ENCODE data around the gene ALG14.
"Not testable (repeated sequence)": the region's sequence is repeated elsewhere in the genome, so short reads cannot be mapped to it uniquely, and the experiment has no call there.

The ALG14 gene

DNA sequence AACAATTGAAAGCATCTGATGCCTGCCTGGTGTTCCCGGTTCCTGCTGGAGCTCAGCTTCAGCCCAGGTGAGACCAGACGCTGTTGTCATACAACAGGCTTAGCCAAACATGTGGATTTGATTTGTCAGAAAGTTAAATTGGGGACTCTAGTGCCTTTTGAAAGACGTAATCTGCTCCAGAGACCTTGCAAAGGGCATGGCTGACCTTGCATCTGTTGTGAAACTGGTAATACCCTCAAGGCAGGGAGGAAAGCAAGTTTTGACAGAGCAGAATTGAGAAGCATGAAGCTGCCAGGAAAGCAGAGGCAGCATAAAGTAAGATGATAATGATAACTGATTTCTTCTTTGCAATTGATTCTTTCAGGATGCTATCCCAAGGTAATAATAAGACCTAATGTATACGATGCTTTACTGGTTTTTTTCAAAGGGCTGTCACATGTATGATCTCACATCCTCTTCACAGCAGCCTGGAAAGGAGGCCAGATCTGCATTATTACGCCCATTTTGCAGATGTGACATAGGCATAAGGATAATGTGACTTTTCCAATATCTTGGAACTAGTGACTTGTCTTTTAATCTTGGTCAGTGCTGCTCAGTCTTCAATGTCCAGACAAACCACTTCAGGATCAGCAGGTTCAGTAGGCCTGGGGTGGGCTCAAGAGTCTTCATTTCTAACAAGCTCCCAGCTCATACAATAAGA is 121.1 kb downstream of the ALG14 start:
- DNase-seq: no peak

DNA sequence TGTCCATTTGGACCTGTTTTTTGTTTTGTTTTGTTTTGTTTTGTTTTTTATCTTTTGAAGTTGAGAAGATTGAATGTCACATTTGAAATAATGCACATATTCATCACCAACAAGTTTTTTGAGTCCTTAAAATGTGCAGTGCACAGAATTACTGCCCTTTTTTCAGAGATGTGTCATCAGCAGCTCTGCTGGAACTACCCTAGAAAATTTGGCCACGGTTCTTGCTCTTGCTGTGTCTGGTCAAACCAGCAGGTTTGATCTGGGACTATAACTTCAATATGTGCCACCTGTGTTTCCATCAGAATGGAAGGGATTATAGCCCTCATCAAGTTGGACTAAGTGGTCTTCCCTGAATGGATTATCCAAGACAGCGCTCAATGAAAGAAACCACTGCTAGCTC is 121.7 kb downstream of the ALG14 start:
- no peak for DNase-seq

DNA sequence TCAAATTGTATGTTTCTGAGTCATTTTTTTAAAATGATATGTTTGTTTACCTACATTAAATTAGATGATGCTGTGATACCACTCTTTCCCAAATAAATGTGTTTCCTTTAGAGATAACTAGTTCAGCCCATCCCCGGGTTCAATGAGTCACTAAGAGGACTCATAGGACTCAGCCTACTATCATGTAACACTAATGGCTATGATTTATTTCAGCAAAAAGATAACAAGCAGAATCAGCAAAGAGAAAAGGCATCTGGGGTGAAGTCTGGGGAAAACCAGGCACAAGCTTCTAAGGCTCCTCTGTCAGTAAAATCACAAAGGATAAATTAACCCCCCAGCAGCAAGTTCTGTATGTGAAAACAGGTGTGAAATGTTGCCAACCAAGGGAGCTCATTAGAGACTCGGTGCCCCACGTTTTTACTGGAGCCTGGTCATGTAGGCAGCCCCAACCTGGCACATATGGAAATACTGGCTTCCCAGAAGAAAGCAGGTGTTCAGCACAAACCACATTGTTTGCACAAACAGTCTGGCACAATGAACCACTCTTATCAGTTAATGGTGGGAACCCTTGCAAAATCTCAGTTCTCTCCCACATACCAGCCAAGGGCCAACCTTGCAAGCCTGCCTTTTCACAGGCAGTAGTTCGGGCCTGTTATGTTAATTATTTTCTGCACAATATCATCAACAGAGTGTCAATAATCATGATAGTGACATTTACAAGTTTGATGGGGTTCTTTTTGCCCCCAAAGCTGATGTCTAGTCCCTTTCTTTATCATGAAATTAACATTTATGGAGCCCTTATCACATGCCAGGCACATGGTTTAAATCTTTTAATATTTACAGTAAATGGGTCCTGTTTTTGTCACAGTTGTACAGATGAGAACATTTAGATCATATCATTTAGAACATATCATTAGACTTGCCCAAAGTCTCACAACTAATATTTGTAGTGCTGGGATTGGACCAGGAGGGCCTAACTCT is 122.8 kb downstream of the ALG14 start:
- DNase-seq: no peak

DNA sequence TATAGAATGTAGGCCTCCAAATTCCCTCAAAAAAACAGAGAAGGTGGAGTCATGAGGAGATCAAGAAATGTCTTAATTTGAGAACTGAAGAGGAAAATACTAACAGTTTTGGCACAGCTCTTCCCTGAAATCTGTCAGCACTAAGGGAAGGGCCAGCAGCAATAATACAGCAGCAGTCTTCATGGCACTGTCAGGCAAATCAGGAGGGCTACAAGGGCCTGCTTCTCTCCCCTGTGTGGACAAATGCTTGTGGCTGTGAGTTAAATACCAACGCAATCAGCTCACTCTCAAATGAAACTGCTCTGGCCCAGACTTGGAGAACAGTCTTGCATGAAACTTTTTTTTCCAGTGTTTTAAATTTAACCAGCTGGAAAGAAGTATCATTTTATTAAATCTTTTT is 125.3 kb downstream of the ALG14 start:
- no peak for DNase-seq

DNA sequence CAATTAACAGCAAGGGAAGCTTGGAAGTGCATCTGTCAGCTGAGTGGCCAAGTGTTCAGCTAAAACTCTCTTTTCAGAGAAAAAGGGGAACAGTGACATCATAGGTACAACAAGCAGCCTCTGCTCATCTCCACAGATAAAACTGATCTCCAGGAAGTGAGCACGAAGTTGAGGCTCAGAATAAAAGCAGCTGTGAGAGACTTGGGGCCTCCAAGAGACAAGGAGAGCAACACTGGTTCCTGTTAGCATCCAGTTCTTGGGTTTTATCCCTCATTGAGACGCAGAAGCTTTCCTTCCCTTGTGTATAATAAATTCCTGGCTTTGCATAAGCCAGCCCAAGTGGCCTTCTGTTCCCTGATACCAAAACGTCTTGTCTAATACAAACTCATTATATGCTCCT is 125.9 kb downstream of the ALG14 start:
- DNase-seq: no peak

DNA sequence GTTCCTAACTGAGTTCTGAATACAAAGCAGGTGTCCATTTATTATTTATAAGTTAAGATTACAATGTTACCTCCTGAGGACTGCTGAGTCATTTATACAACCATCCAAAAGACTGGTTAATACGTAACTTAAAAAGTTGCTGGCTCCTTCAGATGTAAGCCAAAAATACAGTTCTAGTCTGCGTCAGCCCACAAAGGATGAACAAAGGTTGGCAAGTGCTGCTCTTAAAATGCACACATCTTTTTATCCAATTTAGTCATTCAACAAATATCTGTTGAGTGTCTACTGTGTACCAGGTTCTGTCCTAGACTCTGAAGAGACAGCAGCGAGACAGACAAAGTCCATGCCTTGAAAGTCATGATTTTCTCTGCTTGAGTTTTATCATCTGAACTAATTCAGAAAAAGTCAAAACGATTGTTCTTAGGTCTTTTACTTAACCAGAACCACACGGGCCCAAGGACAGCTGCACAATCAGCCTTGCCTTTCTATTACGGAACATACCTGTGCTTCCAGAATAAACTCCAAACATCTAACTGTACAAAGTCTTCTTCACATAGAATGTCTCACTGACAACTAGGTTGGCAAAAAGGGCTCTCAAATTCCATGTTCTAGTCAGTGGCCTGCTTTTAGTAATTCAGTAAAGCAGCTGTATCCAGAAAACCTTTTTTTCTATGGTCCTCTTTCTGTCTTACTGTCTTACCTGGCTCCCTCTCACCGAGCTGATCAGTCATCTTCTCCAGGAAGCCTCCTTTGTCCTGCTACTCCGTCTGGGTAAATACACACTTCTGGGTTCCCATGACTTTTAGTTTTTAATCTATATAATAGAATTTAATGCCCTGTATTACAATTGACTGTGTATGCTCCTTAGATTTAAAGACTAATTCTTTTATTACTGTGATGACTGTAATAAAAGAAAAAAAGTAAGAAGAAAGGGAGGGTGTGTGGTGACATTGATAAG is 130.3 kb downstream of the ALG14 start:
- no peak for DNase-seq

DNA sequence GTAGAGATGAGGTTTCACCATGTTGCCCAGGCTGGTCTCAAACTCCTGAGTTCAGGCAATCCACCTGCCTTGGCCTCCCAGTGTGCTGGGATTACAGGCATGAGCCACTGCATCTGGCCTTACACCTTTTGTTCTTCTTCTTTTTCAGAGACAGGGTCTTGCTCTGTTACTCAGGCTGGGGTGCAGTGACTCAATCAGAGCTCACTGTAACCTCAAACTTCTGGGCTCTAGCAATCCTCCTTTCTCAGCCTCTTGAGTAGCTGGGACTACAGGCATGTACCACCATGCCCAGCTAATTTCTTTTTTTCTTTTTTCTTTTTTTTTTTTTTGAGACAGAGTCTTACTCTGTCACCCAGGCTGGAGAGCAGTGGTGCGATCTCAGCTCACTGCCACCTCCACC is 131.3 kb downstream of the ALG14 start:
- DNase-seq: not testable (repeated sequence)

DNA sequence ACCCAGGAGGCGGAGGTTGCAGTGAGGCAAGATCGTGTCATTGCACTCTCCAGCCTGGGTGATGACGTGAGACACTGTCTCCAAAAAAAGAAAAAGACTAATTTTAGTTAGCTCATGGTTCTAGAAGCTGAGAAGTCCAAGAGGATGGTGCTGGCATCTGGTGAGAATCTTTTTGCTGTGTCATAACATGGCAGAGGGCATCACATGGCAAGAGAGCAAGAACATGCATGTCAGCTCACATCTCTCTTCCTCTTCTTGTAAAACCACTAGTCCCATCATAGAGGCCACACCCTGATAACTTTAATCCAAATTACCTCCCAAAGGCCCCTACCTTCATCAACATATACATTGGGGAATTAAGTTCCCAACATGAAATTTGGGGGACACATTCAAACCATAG is 132.0 kb downstream of the ALG14 start:
- DNase-seq: no peak

DNA sequence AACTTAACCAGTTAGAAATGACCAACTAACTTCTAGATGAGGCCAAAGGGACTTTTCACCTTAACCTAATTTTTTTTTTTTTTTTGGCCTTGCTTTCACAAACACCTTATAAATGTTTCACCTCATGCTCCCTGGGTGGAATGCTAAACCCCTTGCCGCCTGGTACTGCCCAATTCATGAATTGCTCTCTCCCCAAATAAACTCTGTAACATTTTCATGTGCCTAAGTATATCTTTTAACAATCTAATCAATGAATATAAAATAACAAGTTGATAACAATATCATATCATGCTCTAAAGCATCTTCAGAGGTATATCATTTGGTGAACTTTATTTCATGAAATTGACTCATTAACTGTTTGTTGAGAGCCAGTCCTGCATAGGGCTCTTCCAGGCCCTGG is 134.9 kb downstream of the ALG14 start:
- DNase-seq: no peak

DNA sequence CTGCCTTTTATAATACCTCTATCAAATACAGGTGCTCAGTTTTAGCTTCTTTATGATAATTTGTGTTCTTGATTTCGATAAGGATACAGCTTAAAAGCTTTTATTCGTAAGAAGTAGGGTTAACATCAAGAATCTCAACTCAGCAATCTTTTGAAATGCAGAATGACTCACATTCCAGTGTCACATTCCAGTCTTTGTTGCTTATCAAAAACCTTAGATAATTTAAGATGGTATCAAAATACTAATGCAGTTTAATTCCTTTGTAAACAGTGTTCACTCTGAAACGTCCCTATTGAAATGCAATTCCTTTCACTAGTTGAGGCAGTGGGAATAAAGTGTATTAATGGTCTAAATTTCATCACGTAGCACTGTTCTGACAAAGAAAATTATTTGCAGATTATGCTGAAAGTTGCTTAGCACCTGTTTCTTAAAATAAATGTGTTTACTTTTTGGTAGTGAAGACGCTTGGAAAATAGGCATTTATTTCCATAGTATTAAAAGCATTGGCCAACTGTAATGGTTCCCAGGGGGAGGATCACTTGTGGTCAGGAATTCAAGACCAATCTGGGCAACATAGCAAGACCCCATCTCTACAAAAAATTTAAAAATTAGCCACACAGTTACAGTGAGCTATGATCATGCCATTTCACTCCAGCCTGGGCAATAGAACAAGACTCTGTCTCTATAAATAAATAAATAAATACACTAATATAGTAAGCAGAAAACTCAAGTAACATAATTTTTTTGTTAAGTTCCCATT is 135.7 kb downstream of the ALG14 start:
- no peak for DNase-seq

DNA sequence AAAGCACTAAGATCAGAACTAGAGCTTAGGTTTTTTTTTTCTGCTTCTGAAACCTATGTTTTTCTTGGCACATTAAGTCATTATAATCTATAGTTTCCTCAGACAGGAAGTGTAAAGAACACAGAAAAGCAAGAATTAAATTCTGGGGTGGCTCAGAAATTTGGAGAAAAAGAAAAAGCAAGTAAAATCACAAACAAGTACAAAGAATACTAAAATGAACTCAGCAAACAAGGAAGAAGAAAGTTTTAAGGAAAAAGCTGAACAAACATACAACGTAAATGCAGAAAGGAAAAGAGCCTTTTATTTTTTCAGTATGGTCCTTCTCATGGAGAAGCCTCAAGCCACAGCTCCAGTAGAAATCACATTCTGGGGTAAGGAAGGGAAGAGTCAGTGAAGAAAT is 137.3 kb downstream of the ALG14 start:
- no peak for DNase-seq

DNA sequence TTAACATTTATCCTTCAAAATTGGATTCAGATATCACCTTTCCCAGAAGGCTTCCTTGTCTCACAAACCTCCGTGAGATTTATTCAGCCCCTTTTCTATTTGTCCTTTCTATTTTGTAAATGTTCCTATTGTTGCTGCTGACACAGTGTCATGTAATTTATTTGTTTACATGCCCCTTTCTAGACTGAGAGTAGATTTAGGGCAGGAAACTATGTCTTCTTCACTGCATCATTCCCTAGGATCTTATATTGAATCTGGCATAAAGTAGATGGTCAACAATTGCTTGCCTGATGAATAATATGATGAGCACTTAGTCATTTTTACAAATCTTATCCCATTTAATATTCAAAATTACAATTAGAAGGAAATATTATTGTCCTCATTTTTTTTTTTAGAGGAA is 137.7 kb downstream of the ALG14 start:
- DNase-seq: no peak

DNA sequence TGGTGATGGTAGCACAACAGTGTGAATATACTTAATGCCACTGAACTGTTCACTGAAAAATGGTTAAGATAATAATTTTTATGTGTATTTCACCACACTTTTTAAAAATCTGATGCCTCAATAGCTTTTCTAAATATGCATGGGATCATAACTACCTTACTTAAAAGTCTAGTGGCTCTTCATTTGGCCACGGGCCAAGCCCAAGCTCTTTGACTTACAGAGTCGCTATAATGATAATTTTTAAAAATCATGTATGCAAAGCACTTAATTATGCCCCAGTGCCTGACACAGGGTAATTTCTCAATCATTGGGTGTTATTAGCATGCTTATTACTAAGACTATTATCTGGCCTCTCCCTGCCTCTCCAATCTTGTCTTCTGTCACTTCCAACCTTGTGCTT is 138.2 kb downstream of the ALG14 start:
- DNase-seq: no peak

DNA sequence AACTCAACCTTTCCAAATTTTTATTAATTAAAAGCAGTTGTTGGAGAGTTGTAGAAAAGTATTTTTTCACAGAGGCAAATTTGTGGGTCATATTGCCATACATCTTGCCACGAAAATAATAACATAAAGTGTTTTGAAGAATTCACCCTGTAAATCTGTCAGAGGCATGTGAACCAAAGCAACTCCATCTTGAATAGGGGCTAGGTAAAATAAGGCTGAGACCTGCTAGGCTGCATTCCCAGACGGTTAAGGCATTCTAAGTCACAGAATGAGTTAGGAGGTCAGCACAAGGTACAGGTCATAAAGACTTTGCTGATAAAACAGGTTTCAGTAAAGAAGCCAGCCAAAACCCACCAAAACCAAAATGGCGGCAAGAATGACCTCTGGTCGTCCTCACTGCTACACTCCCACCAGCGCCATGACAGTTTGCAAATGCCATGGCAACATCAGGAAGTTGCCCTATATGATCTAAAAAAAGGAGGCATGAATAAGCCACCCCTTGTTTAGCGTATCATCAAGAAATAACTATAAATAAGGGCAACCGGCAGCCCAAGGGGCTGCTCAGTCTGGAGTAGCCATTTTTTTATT is 141.4 kb downstream of the ALG14 start:
- DNase-seq: no peak

DNA sequence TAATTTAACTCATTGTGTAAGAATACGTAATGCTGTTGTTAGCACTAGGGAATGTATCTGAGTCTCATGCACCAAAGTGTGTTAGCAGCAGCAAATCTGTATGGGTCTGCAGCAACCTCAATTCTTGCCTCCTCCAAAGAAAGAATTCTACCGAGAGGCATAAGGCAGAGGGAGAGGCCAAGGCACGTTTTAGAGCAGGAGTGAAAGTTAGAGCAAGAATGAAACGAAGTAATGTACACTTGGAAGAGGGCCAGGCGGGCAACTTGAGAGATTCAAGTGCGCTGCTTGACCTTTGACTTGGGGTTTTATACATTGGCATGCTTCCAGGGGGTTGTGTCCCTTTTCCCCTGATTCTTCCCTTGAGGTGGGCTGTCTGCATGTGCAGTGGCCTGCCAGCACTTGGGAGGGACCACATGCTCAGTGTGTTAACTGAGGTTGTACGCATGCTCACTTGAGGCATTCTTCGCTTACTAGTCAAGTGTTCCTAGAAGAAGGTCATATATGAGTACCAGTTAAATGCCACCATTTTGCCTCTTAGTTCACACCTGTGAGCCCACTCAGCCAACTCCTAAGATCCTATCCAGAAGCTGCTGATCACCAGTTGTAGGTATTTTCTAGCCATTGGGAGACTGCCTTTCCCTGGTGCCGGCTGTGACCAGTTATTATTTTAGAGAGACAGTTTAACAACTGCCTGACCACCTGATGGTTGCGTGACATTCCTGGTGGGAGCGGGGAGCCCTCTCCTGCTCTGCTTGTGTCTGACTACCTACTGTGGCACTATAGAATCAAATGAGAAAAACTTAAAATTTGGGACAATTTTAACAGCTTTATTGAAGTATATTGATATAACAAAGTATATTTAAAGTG is 143.2 kb downstream of the ALG14 start:
- no peak for DNase-seq

DNA sequence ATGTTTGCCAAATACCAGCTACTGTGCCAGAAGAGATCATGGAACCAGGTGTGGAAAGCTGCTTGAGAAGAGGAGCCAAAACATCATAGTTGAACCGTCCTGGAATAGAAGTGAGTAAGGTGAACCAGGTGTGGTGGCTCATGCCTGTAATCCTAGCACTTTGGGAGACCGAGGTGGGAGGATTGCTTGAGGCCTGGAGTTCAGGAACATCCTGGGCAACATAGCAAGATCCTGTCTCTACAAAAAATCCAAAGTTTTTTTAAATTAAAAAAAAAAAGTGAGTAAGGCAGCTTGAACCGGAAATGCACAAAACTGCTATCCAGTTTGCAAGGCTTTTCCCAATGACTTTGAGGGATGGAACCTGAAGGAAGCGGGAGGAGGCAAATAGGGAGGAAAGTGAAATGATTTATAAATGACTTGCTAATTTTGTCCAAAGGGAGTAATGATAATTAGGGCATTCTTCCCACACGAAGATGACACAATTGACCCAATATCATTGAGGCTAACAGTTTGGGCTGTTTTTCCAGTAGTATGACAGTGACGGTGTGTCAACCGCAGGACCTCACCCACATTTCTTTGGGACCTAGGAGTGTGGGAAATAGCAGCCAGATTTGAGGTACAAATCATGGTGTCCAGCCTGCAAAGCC is 144.3 kb downstream of the ALG14 start:
- DNase-seq: no peak

DNA sequence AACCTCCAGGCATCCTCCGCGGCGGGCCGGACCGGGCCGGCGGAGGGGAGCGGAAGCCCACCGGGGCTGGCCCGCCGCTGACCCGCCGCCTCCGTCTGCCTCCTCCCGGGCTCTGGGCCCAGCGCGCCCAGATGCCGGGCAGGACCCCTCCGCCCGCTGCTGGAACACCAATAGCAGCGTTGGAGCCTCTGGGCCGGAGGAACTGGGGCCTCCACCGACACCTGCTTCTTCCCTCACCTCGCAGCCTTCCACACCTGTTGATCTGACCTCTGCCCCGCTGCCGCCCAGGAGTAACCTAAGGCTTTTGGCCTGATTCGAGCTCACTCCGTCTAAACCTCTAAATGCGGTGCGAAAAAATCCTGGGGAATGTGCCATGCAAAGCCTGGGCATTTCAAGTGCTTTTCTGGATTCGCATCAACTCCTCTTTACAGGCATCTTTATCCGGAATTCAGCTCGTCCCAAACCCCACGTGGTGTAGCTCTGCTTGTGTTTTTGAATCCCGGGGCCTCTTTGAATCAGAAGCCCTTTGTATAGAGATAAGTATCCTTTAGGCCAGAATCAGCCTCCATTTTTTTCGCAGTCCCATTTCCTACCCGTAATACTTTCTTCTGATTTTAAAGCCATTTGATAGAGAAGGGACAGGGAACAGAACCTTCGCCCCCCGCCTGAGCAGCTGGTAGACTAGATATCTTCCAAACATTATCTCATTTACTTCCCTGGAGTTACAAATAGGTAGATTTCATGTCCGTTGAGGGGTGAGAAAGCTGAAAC is 145.2 kb downstream of the ALG14 start:
- DNase-seq: no peak

DNA sequence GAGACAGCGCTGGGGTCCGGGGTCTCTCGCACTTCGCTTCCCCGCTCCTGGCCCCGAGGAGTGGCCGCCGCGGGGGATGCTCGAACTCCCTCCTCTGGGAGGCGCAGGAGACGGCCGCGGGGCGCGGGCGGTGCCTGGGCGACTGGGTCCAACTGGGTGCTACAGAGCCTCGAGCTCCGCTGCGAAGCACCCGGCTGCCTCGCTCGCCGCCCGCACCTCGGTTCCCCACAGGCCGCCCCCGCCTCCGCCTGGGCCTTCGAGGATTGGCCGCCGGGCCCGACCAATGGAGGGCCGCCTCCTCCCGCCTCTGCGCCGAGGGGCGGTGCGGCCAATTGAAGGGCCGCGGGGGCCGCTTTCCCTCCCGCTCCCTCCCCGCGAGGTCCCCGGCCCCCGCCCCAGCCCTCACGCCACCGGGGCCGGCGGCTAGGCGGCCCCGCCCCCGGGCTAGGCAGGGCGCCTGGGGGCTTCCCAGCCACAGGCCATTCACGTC is 145.8 kb downstream of the ALG14 start, which contains the start of gene CNN3:
Gene CNN3 (minus strand): TSS at position 196 of the 490 bp plus-strand sequence. CDS start 216 bp downstream, outside the sequence.
- peak; percentile 65 to 77 for DNase-seq

Data from CD4-positive, alpha-beta T cell treated with Interleukin-4 for 1 hour (primary cell).